NK-92 (cell line): Measurements from ENCODE around the gene STAP2.
A peak's percentile ranks its signal among the peaks of the same experiment; 100 is the strongest.
"Not testable (repeated sequence)": the region's sequence is repeated elsewhere in the genome, so short reads cannot be mapped to it uniquely, and the experiment has no call there.

Experiments
- DNase-seq: peaks from one replicate; lab custom pipeline; 2025; ENCODE audit not compliant: unreplicated experiment; lab: John Stamatoyannopoulos, UW

The STAP2 gene

GRCh38 chr19:4358709-4359626 is 20.3 kb upstream of the STAP2 start:
- no peak for DNase-seq

- no peak for DNase-seq
Measured at GRCh38 chr19:4357921-4358326, 19.3 kb upstream of the STAP2 start.

GRCh38 chr19:4357095-4357797 is 18.6 kb upstream of the STAP2 start:
- DNase-seq: no peak

GRCh38 chr19:4354897-4355296 is 16.3 kb upstream of the STAP2 start:
- DNase-seq: no peak

GRCh38 chr19:4354282-4354681 is 15.7 kb upstream of the STAP2 start:
- DNase-seq: no peak

GRCh38 chr19:4352701-4353121 is 14.1 kb upstream of the STAP2 start:
- no peak for DNase-seq

- DNase-seq: no peak
Measured at GRCh38 chr19:4350726-4351125, 12.1 kb upstream of the STAP2 start.

GRCh38 chr19:4350111-4350510 is 11.5 kb upstream of the STAP2 start:
- DNase-seq: no peak

- not testable (repeated sequence) for DNase-seq
Measured at GRCh38 chr19:4349225-4349624, 10.6 kb upstream of the STAP2 start.

GRCh38 chr19:4347521-4347920 is 8.9 kb upstream of the STAP2 start:
- no peak for DNase-seq

- no peak for DNase-seq
Measured at GRCh38 chr19:4346020-4346383, 7.4 kb upstream of the STAP2 start.

GRCh38 chr19:4345342-4346019 is 6.9 kb upstream of the STAP2 start:
- DNase-seq: no peak

- peak; percentile 31 for DNase-seq
Measured at GRCh38 chr19:4343370-4344307, 5.0 kb upstream of the STAP2 start, which contains the start of gene MPND. Gene MPND (plus strand): TSS chr19:4343562. CDS start chr19:4343594, 32 bp downstream.

GRCh38 chr19:4342615-4343369 is 4.2 kb upstream of the STAP2 start:
- peak; percentile 68 for DNase-seq

- DNase-seq: no peak
Measured at GRCh38 chr19:4342314-4342614, 3.6 kb upstream of the STAP2 start.

- no peak for DNase-seq
Measured at GRCh38 chr19:4337906-4338440, 654 bp downstream of the STAP2 start.

GRCh38 chr19:4334929-4335570 is 3.6 kb downstream of the STAP2 start:
- no peak for DNase-seq

- no peak for DNase-seq
Measured at GRCh38 chr19:4329858-4330257, 8.8 kb downstream of the STAP2 start.

- not testable (repeated sequence) for DNase-seq
Measured at GRCh38 chr19:4328991-4329681, 9.5 kb downstream of the STAP2 start.
